HEK293 (cell line): ENCODE results near the gene THPO.

Experiments
- BCL11A ChIP-seq: fragments of 450-650 bp; formaldehyde crosslinking; IDR thresholded peaks from 2 replicates; pipeline ENCODE4 v1.5.1; 2016; ENCODE audit warnings: low read depth, missing biosample characterization, missing genetic modification characterization
- KLF16 ChIP-seq: fragments of 450-650 bp; formaldehyde crosslinking; IDR thresholded peaks from 2 replicates; pipeline ENCODE4 v1.5.1; 2017; ENCODE audit warnings: missing biosample characterization, missing genetic modification characterization
- MZF1 ChIP-seq: fragments of 450-650 bp; formaldehyde crosslinking; IDR thresholded peaks from 2 replicates; pipeline ENCODE4 v1.5.1; 2017; ENCODE audit warnings: missing biosample characterization, missing genetic modification characterization, borderline replicate concordance
- OSR2 ChIP-seq: fragments of 450-650 bp; formaldehyde crosslinking; IDR thresholded peaks from 2 replicates; pipeline ENCODE4 v1.5.1; 2016; ENCODE audit warnings: missing biosample characterization, missing genetic modification characterization
- SCRT1 ChIP-seq: fragments of 450-650 bp; formaldehyde crosslinking; IDR thresholded peaks from 2 replicates; pipeline ENCODE4 v1.5.1; 2016; ENCODE audit warnings: missing biosample characterization, missing genetic modification characterization, borderline replicate concordance
- SCRT2 ChIP-seq: fragments of 450-650 bp; formaldehyde crosslinking; IDR thresholded peaks from 2 replicates; pipeline ENCODE4 v1.5.1; 2016; ENCODE audit warnings: missing biosample characterization, missing genetic modification characterization
- ZBTB17 ChIP-seq: fragments of 450-650 bp; formaldehyde crosslinking; IDR thresholded peaks from 2 replicates; pipeline ENCODE4 v1.5.1; 2016; ENCODE audit warnings: missing biosample characterization, missing genetic modification characterization
- ZFP3 ChIP-seq: fragments of 450-650 bp; formaldehyde crosslinking; IDR thresholded peaks from 2 replicates; pipeline ENCODE4 v1.5.1; 2016; ENCODE audit warnings: low read depth, missing biosample characterization, missing genetic modification characterization
- ZFP37 ChIP-seq: fragments of 450-650 bp; formaldehyde crosslinking; IDR thresholded peaks from 2 replicates; pipeline ENCODE4 v1.5.1; 2016; ENCODE audit warnings: missing biosample characterization, missing genetic modification characterization
- ZNF133 ChIP-seq: fragments of 450-650 bp; formaldehyde crosslinking; IDR thresholded peaks from 2 replicates; pipeline ENCODE4 v1.5.1; 2016; ENCODE audit warnings: missing biosample characterization, missing genetic modification characterization
- ZNF155 ChIP-seq: fragments of 450-650 bp; formaldehyde crosslinking; IDR thresholded peaks from 2 replicates; pipeline ENCODE4 v1.5.1; 2016; ENCODE audit warnings: missing biosample characterization, missing genetic modification characterization
- ZNF169 ChIP-seq: fragments of 450-650 bp; formaldehyde crosslinking; IDR thresholded peaks from 2 replicates; pipeline ENCODE4 v1.5.1; 2016; ENCODE audit warnings: missing biosample characterization, missing genetic modification characterization
- ZNF174 ChIP-seq: fragments of 450-650 bp; formaldehyde crosslinking; IDR thresholded peaks from 2 replicates; pipeline ENCODE4 v1.5.0; 2017; ENCODE audit warnings: missing biosample characterization, mild to moderate bottlenecking, missing genetic modification characterization
- ZNF302 ChIP-seq: fragments of 450-650 bp; formaldehyde crosslinking; IDR thresholded peaks from 2 replicates; pipeline ENCODE4 v1.5.1; 2016; ENCODE audit warnings: missing biosample characterization, missing genetic modification characterization, low read depth
- ZNF324 ChIP-seq: fragments of 450-650 bp; formaldehyde crosslinking; IDR thresholded peaks from 2 replicates; pipeline ENCODE4 v1.5.1; 2016; ENCODE audit warnings: missing biosample characterization, missing genetic modification characterization
- ZNF416 ChIP-seq: fragments of 450-650 bp; formaldehyde crosslinking; IDR thresholded peaks from 2 replicates; pipeline ENCODE4 v1.5.1; 2016; ENCODE audit warnings: missing biosample characterization, missing genetic modification characterization
- ZNF426 ChIP-seq: fragments of 450-650 bp; formaldehyde crosslinking; IDR thresholded peaks from 2 replicates; pipeline ENCODE4 v1.5.1; 2017; ENCODE audit warnings: missing biosample characterization, missing genetic modification characterization, mild to moderate bottlenecking, inconsistent platforms, moderate library complexity
- ZNF501 ChIP-seq: fragments of 450-650 bp; formaldehyde crosslinking; IDR thresholded peaks from 2 replicates; pipeline ENCODE4 v1.5.1; 2016; ENCODE audit warnings: missing biosample characterization, missing genetic modification characterization
- ZNF514 ChIP-seq: fragments of 450-650 bp; formaldehyde crosslinking; IDR thresholded peaks from 2 replicates; pipeline ENCODE4 v1.5.1; 2016; ENCODE audit warnings: missing biosample characterization, missing genetic modification characterization
- ZNF530 ChIP-seq: fragments of 450-650 bp; formaldehyde crosslinking; IDR thresholded peaks from 2 replicates; pipeline ENCODE4 v1.5.1; 2016; ENCODE audit warnings: low read depth, missing biosample characterization, missing genetic modification characterization
- ZNF558 ChIP-seq: fragments of 450-650 bp; formaldehyde crosslinking; IDR thresholded peaks from 2 replicates; pipeline ENCODE4 v1.5.1; 2016; ENCODE audit warnings: missing biosample characterization, missing genetic modification characterization
- ZNF571 ChIP-seq: fragments of 450-650 bp; formaldehyde crosslinking; IDR thresholded peaks from 2 replicates; pipeline ENCODE4 v1.5.0; 2017; ENCODE audit warnings: missing biosample characterization, missing genetic modification characterization
- ZNF626 ChIP-seq: fragments of 450-650 bp; sonication (Bioruptor Pico); formaldehyde crosslinking; IDR thresholded peaks from 2 replicates; pipeline ENCODE4 v1.5.1; 2018; ENCODE audit warnings: missing biosample characterization, missing genetic modification characterization, inconsistent platforms
- ZNF777 ChIP-seq: fragments of 450-650 bp; formaldehyde crosslinking; IDR thresholded peaks from 2 replicates; pipeline ENCODE4 v1.5.1; 2017; ENCODE audit warnings: missing biosample characterization, missing genetic modification characterization, borderline replicate concordance
- ZNF830 ChIP-seq: fragments of 450-650 bp; IDR thresholded peaks from 2 replicates; pipeline ENCODE4 v1.5.0; 2018; ENCODE audit warnings: missing biosample characterization, missing genetic modification characterization, low read depth, mild to moderate bottlenecking, moderate library complexity
- ZSCAN30 ChIP-seq: fragments of 450-650 bp; IDR thresholded peaks from 2 replicates; pipeline ENCODE4 v1.5.1; 2018; ENCODE audit warnings: missing biosample characterization, mild to moderate bottlenecking, missing genetic modification characterization, moderate library complexity
- ZSCAN4 ChIP-seq: fragments of 450-650 bp; formaldehyde crosslinking; IDR thresholded peaks from 2 replicates; pipeline ENCODE4 v1.5.1; 2017; ENCODE audit warnings: missing biosample characterization, missing genetic modification characterization
- ZXDB ChIP-seq: fragments of 450-650 bp; formaldehyde crosslinking; IDR thresholded peaks from 2 replicates; pipeline ENCODE4 v1.5.1; 2016; ENCODE audit warnings: missing biosample characterization, missing genetic modification characterization
- TF ChIP-seq, protein P1 (sequence below): fragments of 450-650 bp; formaldehyde crosslinking; IDR thresholded peaks from 2 replicates; pipeline ENCODE4 v1.5.1; 2016; ENCODE audit warnings: missing biosample characterization, missing genetic modification characterization
- TF ChIP-seq, protein P2 (sequence below): fragments of 450-650 bp; formaldehyde crosslinking; IDR thresholded peaks from 2 replicates; pipeline ENCODE4 v1.5.1; 2016; ENCODE audit warnings: missing biosample characterization, missing genetic modification characterization, low read depth
- TF ChIP-seq, protein P3 (sequence below): fragments of 450-650 bp; formaldehyde crosslinking; IDR thresholded peaks from 2 replicates; pipeline ENCODE4 v1.5.1; 2016; ENCODE audit warnings: missing biosample characterization, missing genetic modification characterization
- TF ChIP-seq, protein P4 (sequence below): fragments of 450-650 bp; formaldehyde crosslinking; IDR thresholded peaks from 2 replicates; pipeline ENCODE4 v1.5.1; 2016; ENCODE audit warnings: missing biosample characterization, missing genetic modification characterization

The THPO gene

DNA sequence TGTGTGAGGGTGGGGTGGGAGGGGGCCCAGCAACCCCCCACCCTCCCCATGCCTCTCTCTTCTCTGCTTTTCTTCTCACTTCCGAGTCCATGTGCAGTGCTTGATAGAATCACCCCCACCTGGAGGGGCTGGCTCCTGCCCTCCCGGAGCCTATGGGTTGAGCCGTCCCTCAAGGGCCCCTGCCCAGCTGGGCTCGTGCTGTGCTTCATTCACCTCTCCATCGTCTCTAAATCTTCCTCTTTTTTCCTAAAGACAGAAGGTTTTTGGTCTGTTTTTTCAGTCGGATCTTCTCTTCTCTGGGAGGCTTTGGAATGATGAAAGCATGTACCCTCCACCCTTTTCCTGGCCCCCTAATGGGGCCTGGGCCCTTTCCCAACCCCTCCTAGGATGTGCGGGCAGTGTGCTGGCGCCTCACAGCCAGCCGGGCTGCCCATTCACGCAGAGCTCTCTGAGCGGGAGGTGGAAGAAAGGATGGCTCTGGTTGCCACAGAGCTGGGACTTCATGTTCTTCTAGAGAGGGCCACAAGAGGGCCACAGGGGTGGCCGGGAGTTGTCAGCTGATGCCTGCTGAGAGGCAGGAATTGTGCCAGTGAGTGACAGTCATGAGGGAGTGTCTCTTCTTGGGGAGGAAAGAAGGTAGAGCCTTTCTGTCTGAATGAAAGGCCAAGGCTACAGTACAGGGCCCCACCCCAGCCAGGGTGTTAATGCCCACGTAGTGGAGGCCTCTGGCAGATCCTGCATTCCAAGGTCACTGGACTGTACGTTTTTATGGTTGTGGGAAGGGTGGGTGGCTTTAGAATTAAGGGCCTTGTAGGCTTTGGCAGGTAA lies 32.5 kb downstream of the THPO start (continued):
- TF ChIP-seq BCL11A (tag by site-specific recombination) (no peak), ZNF626 (no peak), ZNF133 (no peak), ZNF155 (tag by site-specific recombination) (no peak), ZNF558 (no peak), ZNF830 (tag by site-specific recombination) (no peak), ZNF302 (tag by site-specific recombination) (no peak), ZNF571 (tag by site-specific recombination) (no peak), ZNF174 (tag by site-specific recombination) (no peak), ZFP3 (no peak), ZSCAN30 (tag by site-specific recombination) (no peak), MZF1 (tag by site-specific recombination) (no peak), ZNF777 (tag by site-specific recombination) (no peak), ZXDB (tag by site-specific recombination) (no peak), KLF16 (tag by site-specific recombination) (no peak), ZNF324 (tag by site-specific recombination) (no peak), ZNF169 (no peak), ZNF416 (tag by site-specific recombination) (no peak), ZNF514 (no peak), ZFP37 (tag by site-specific recombination) (no peak), ZSCAN4 (no peak), ZNF530 (tag by site-specific recombination) (no peak), SCRT2 (no peak), ZBTB17 (tag by site-specific recombination) (peak; percentile 38; the same call in 1 of the 2 replicates), OSR2 (tag by site-specific recombination) (no peak), ZNF501 (tag by site-specific recombination) (no peak), SCRT1 (tag by site-specific recombination) (no peak), ZNF426 (no peak)
- TF ChIP-seq, protein P1, sequence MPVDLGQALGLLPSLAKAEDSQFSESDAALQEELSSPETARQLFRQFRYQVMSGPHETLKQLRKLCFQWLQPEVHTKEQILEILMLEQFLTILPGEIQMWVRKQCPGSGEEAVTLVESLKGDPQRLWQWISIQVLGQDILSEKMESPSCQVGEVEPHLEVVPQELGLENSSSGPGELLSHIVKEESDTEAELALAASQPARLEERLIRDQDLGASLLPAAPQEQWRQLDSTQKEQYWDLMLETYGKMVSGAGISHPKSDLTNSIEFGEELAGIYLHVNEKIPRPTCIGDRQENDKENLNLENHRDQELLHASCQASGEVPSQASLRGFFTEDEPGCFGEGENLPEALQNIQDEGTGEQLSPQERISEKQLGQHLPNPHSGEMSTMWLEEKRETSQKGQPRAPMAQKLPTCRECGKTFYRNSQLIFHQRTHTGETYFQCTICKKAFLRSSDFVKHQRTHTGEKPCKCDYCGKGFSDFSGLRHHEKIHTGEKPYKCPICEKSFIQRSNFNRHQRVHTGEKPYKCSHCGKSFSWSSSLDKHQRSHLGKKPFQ (tag by site-specific recombination): no peak
- TF ChIP-seq, protein P2, sequence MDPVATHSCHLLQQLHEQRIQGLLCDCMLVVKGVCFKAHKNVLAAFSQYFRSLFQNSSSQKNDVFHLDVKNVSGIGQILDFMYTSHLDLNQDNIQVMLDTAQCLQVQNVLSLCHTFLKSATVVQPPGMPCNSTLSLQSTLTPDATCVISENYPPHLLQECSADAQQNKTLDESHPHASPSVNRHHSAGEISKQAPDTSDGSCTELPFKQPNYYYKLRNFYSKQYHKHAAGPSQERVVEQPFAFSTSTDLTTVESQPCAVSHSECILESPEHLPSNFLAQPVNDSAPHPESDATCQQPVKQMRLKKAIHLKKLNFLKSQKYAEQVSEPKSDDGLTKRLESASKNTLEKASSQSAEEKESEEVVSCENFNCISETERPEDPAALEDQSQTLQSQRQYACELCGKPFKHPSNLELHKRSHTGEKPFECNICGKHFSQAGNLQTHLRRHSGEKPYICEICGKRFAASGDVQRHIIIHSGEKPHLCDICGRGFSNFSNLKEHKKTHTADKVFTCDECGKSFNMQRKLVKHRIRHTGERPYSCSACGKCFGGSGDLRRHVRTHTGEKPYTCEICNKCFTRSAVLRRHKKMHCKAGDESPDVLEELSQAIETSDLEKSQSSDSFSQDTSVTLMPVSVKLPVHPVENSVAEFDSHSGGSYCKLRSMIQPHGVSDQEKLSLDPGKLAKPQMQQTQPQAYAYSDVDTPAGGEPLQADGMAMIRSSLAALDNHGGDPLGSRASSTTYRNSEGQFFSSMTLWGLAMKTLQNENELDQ (tag by site-specific recombination): no peak
- TF ChIP-seq, protein P3, sequence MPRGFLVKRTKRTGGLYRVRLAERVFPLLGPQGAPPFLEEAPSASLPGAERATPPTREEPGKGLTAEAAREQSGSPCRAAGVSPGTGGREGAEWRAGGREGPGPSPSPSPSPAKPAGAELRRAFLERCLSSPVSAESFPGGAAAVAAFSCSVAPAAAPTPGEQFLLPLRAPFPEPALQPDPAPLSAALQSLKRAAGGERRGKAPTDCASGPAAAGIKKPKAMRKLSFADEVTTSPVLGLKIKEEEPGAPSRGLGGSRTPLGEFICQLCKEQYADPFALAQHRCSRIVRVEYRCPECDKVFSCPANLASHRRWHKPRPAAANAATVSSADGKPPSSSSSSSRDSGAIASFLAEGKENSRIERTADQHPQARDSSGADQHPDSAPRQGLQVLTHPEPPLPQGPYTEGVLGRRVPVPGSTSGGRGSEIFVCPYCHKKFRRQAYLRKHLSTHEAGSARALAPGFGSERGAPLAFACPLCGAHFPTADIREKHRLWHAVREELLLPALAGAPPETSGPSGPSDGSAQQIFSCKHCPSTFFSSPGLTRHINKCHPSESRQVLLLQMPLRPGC (tag by site-specific recombination): no peak
- TF ChIP-seq, protein P4, sequence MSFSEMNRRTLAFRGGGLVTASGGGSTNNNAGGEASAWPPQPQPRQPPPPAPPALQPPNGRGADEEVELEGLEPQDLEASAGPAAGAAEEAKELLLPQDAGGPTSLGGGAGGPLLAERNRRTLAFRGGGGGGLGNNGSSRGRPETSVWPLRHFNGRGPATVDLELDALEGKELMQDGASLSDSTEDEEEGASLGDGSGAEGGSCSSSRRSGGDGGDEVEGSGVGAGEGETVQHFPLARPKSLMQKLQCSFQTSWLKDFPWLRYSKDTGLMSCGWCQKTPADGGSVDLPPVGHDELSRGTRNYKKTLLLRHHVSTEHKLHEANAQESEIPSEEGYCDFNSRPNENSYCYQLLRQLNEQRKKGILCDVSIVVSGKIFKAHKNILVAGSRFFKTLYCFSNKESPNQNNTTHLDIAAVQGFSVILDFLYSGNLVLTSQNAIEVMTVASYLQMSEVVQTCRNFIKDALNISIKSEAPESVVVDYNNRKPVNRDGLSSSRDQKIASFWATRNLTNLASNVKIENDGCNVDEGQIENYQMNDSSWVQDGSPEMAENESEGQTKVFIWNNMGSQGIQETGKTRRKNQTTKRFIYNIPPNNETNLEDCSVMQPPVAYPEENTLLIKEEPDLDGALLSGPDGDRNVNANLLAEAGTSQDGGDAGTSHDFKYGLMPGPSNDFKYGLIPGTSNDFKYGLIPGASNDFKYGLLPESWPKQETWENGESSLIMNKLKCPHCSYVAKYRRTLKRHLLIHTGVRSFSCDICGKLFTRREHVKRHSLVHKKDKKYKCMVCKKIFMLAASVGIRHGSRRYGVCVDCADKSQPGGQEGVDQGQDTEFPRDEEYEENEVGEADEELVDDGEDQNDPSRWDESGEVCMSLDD: no peak
